Skeletal muscle tissue (tissue), 4 donors: ENCODE results near the gene PDK2. TPM values are rescaled to one million over a fixed set of nuclear protein-coding genes. Genes with fewer than 3 reads are reported as not detected.

Experiments used
- H3K27ac ChIP-seq: one replicate; pipeline ENCODE4 v1.7.0; 2013; ENCODE audit warnings: mild to moderate bottlenecking, low read depth, low read length, inconsistent platforms
- H3K27me3 ChIP-seq, 3 donors: one replicate each; pipeline ENCODE4 v1.7.0; 2013; ENCODE audit warnings: low read length in 3 of 3; ENCODE audit not compliant: control insufficient read depth in 3 of 3, insufficient read depth in 3 of 3
- H3K36me3 ChIP-seq, 3 donors: one replicate each; pipeline ENCODE4 v1.7.0; 2013; ENCODE audit warnings: low read length in 3 of 3; ENCODE audit not compliant: control insufficient read depth in 3 of 3, insufficient read depth in 3 of 3
- H3K4me1 ChIP-seq, 3 donors: one replicate each; pipeline ENCODE4 v1.7.0; 2013; ENCODE audit warnings: low read length in 3 of 3, mild to moderate bottlenecking in 3 of 3; ENCODE audit not compliant: control insufficient read depth in 3 of 3, insufficient read depth in 3 of 3
- H3K4me3 ChIP-seq, 3 donors: one replicate each; pipeline ENCODE4 v1.7.0; 2013; ENCODE audit warnings: low read length in 3 of 3
- H3K9ac ChIP-seq, 3 donors: one replicate each; pipeline ENCODE4 v1.7.0; 2013; ENCODE audit warnings: low read length in 3 of 3, mild to moderate bottlenecking in 3 of 3, moderate library complexity in 2 of 3, low read depth in 1 of 3
- H3K9me3 ChIP-seq, 3 donors: one replicate each; pipeline ENCODE4 v1.7.0; 2013; ENCODE audit warnings: low read length in 3 of 3; ENCODE audit not compliant: control insufficient read depth in 3 of 3
- total RNA-seq: library from RNA; depleted of rRNA; stranded (reverse); fragments of >200 nt; gene quantifications from one replicate; pipeline ENCODE4 v1.2.3, GENCODE V29; 2014
- donor health status: Osteomylitis.

PDK2 gene
- total RNA-seq, 1 donor from 2014 or later, result 18.8 TPM

GRCh38 chr17:50150354-50151040, 55.3 kb downstream of the PDK2 start, which contains the start of gene PPP1R9B:
Gene PPP1R9B, minus strand, starts transcription at chr17:50150677. Its CDS starts 164 bp downstream, at chr17:50150513.
- Histone ChIP-seq H3K27ac (peak within 1 kb of the TSS; percentile 84), H3K4me1 (peaks cover 74 to 83% (median 75%) of the 10 kb centered on the region in 3 donors), H3K9me3 (no peaks in the 10 kb centered on the region)

GRCh38 chr17:50151041-50151936, 56.1 kb downstream of the PDK2 start:
- Histone ChIP-seq H3K4me1 (peaks cover 67 to 77% (median 68%) of the 10 kb centered on the region in 3 donors), H3K36me3 (no peaks in the 10 kb centered on the region), H3K27me3 (no peaks in the 10 kb centered on the region), H3K4me3 (peak overlapping the region; percentile 77 to 84 (median 80)), H3K27ac (peak overlapping the region; percentile 84), H3K9me3 (no peaks in the 10 kb centered on the region), H3K9ac (peak overlapping the region; percentile 76 to 83 (median 79))

More at GRCh38 chr17:50150354-50151040, 55.3 kb downstream of the PDK2 start, which contains the start of gene PPP1R9B:
- Histone ChIP-seq H3K36me3 (no peaks in the 10 kb centered on the region), H3K9ac (peak within 1 kb of the TSS; percentile 77 to 87 (median 82)), H3K4me3 (peak within 1 kb of the TSS; percentile 77 to 84 (median 80)), H3K27me3 (no peaks in the 10 kb centered on the region)

GRCh38 chr17:50151937-50152547, 56.9 kb downstream of the PDK2 start:
- H3K9me3 ChIP-seq, result no peaks in the 10 kb centered on the region
- no peaks in the 10 kb centered on the region for H3K36me3 ChIP-seq
- peak overlapping the region; percentile 43 to 83 (median 50) for H3K9ac ChIP-seq
- H3K4me1 ChIP-seq, result peaks cover 60 to 70% (median 61%) of the 10 kb centered on the region in 3 donors
- peak overlapping the region; percentile 84 for H3K27ac ChIP-seq
- H3K27me3 ChIP-seq, result no peaks in the 10 kb centered on the region
- peak overlapping the region; percentile 62 to 84 (median 80) for H3K4me3 ChIP-seq

GRCh38 chr17:50152736-50153135, 57.6 kb downstream of the PDK2 start:
- H3K9me3 ChIP-seq, result no peaks in the 10 kb centered on the region
- no peaks in the 10 kb centered on the region for H3K27me3 ChIP-seq
- no peak overlapping the region for H3K4me3 ChIP-seq
- peak overlapping the region; percentile 84 for H3K27ac ChIP-seq
- peaks cover 53 to 64% (median 54%) of the 10 kb centered on the region in 3 donors for H3K4me1 ChIP-seq
- peak overlapping the region in 2 of 3 donors; percentile 50 to 83 for H3K9ac ChIP-seq
- H3K36me3 ChIP-seq, result no peaks in the 10 kb centered on the region

GRCh38 chr17:50153650-50154575, 58.8 kb downstream of the PDK2 start:
- Histone ChIP-seq H3K27me3 (no peaks in the 10 kb centered on the region), H3K27ac (peak overlapping the region; percentile 84), H3K9me3 (no peaks in the 10 kb centered on the region), H3K36me3 (no peaks in the 10 kb centered on the region), H3K9ac (peak overlapping the region in 2 of 3 donors; percentile 23 to 64), H3K4me3 (no peak overlapping the region), H3K4me1 (peaks cover 45 to 61% (median 47%) of the 10 kb centered on the region in 3 donors)

GRCh38 chr17:50154604-50155003, 59.5 kb downstream of the PDK2 start:
- Histone ChIP-seq H3K9ac (peak overlapping the region in 1 of 3 donors; percentile 64), H3K27me3 (no peaks in the 10 kb centered on the region), H3K36me3 (no peaks in the 10 kb centered on the region), H3K4me3 (no peak overlapping the region), H3K27ac (peak overlapping the region; percentile 84), H3K4me1 (peaks cover 45 to 56% (median 47%) of the 10 kb centered on the region in 3 donors), H3K9me3 (no peaks in the 10 kb centered on the region)

- H3K36me3 ChIP-seq, result no peaks in the 10 kb centered on the region
- peak overlapping the region; percentile 30 to 56 (median 40) for H3K9ac ChIP-seq
- H3K4me3 ChIP-seq, result no peak overlapping the region
- no peaks in the 10 kb centered on the region for H3K27me3 ChIP-seq
- no peaks in the 10 kb centered on the region for H3K9me3 ChIP-seq
- H3K4me1 ChIP-seq, result peaks cover 45 to 51% (median 47%) of the 10 kb centered on the region in 3 donors
- H3K27ac ChIP-seq, result peak overlapping the region; percentile 84
Measured at GRCh38 chr17:50155115-50155819, 60.1 kb downstream of the PDK2 start.

- Histone ChIP-seq H3K27ac (no peak overlapping the region), H3K9ac (no peak overlapping the region), H3K4me1 (peaks cover 43 to 53% (median 45%) of the 10 kb centered on the region in 3 donors), H3K27me3 (no peaks in the 10 kb centered on the region), H3K4me3 (no peak overlapping the region), H3K9me3 (no peaks in the 10 kb centered on the region), H3K36me3 (no peaks in the 10 kb centered on the region)
Measured at GRCh38 chr17:50157891-50158290, 62.7 kb downstream of the PDK2 start.
